GM12878 (cell line): ENCODE results near the gene UQCRC1. TPM values are rescaled to one million over a fixed set of nuclear protein-coding genes. Genes with fewer than 3 reads are reported as not detected.

ENCODE experiments used
- ATAC-seq: fragments of 200-7000 bp; cut with Tn5 transposase; 3 replicates; pipeline ENCODE4 v1.9.1; 2020; ENCODE audit warnings: mild to moderate bottlenecking, moderate library complexity
- BruUV-seq: library from RNA; stranded (reverse); fragments of 400-500 nt; replicated peaks from 2 replicates; lab custom pipeline; 2021; lab: Mats Ljungman, UMichigan
- CTCF ChIA-PET: fragments of 300-600 bp; sonication (Branson Sonifier 250); formaldehyde crosslinking; extraction: SDS; loops from one replicate; lab custom pipeline; 2021; ENCODE audit warnings: inconsistent platforms; lab: Yijun Ruan, JAX
- POLR2A ChIA-PET: fragments of 350-600 bp; formaldehyde crosslinking; extraction: SDS; loops from one replicate; lab custom pipeline; 2021; ENCODE audit warnings: inconsistent platforms; lab: Charles Lee
- RAD21 ChIA-PET: fragments of 300-600 bp; sonication (Branson Sonifier 250); formaldehyde crosslinking; loops from one replicate; lab custom pipeline; 2023; ENCODE audit warnings: antibody characterized with exemption; ENCODE audit not compliant: unreplicated experiment; lab: Charles Lee
- SMC1A ChIA-PET: fragments of 300-600 bp; sonication (Branson Sonifier 250); formaldehyde crosslinking; loops from one replicate; lab custom pipeline; 2023; ENCODE audit not compliant: unreplicated experiment, uncharacterized antibody; lab: Charles Lee
- DNase-seq: peaks from one replicate; pipeline ENCODE4 v3.0.0-alpha.2; 2011; ENCODE audit warnings: low read depth, low spot score
- FAIRE-seq: peaks from 3 replicates; lab custom pipeline; 2011; peaks lifted over from hg19 to GRCh38; lab: Jason Lieb, UNC
- H2AFZ ChIP-seq: 2 replicates; pipeline ENCODE4 v1.6.0; 2011; ENCODE audit warnings: low read depth, low read length, control low read depth; ENCODE audit not compliant: control insufficient read depth
- H3K27ac ChIP-seq: 2 replicates; pipeline ENCODE4 v1.5.1; 2011; ENCODE audit warnings: control low read depth; ENCODE audit not compliant: control insufficient read depth, insufficient read depth
- H3K27me3 ChIP-seq, 2 experiments: replicated peaks in 1 of 2; 2 replicates each; pipeline versions ENCODE4 v1.6.0 to v1.6.1; 2011; ENCODE audit warnings: low read length in 1 of 2; ENCODE audit not compliant: control insufficient read depth in 2 of 2, insufficient read depth in 2 of 2
- H3K36me3 ChIP-seq, 2 experiments: 2 replicates each; pipeline ENCODE4 v1.5.1; 2011; ENCODE audit warnings: low read length in 1 of 2; ENCODE audit not compliant: control insufficient read depth in 2 of 2, insufficient read depth in 2 of 2
- H3K4me1 ChIP-seq: 2 replicates; pipeline ENCODE4 v1.6.1; 2011; ENCODE audit warnings: mild to moderate bottlenecking, low read length, moderate library complexity, mixed read lengths; ENCODE audit not compliant: control insufficient read depth, insufficient read depth
- H3K4me2 ChIP-seq: 2 replicates; pipeline ENCODE4 v1.6.0; 2011; ENCODE audit warnings: control low read depth; ENCODE audit not compliant: control insufficient read depth, insufficient read depth
- H3K4me3 ChIP-seq: fragments of 200-600 bp; sonication (generic); 2 replicates; pipeline ENCODE4 v1.5.1; 2016
- H3K79me2 ChIP-seq: 2 replicates; pipeline ENCODE4 v1.6.0; 2011; ENCODE audit warnings: low read length; ENCODE audit not compliant: control insufficient read depth, insufficient read depth
- H3K9ac ChIP-seq: 2 replicates; pipeline ENCODE4 v1.8.0; 2011; ENCODE audit warnings: low read length, control low read depth, mixed read lengths; ENCODE audit not compliant: control insufficient read depth, insufficient read depth
- H3K9me3 ChIP-seq: replicated peaks from 3 replicates; pipeline ENCODE4 v1.5.1; 2011; ENCODE audit warnings: mild to moderate bottlenecking, low read length; ENCODE audit not compliant: control insufficient read depth, insufficient read depth
- H4K20me1 ChIP-seq: 2 replicates; pipeline ENCODE4 v1.6.0; 2011; ENCODE audit not compliant: control insufficient read depth, insufficient read depth
- BACH1 ChIP-seq: fragments of 450-650 bp; IDR thresholded peaks from 2 replicates; pipeline ENCODE4 v1.6.1; 2017; ENCODE audit warnings: mild to moderate bottlenecking, borderline replicate concordance
- HDGF ChIP-seq: fragments of 450-650 bp; IDR thresholded peaks from 2 replicates; pipeline ENCODE4 v1.6.1; 2016; ENCODE audit warnings: antibody characterized with exemption
- JUNB ChIP-seq: IDR thresholded peaks from 2 replicates; pipeline ENCODE4 v1.6.1; 2016; ENCODE audit warnings: antibody characterized with exemption, mild to moderate bottlenecking
- MTA2 ChIP-seq: fragments of 450-650 bp; IDR thresholded peaks from 2 replicates; pipeline ENCODE4 v1.6.1; 2016; ENCODE audit warnings: low read depth, mild to moderate bottlenecking, moderate library complexity
- NR2F1 ChIP-seq: fragments of 450-650 bp; conservative IDR thresholded peaks from 2 replicates; pipeline ENCODE4 v1.6.1; 2017; ENCODE audit warnings: mild to moderate bottlenecking
- POU2F2 ChIP-seq: IDR thresholded peaks from 3 replicates; pipeline ENCODE4 v1.6.1; 2011; ENCODE audit warnings: low read depth, mild to moderate bottlenecking, low read length, borderline replicate concordance
- RAD51 ChIP-seq: fragments of 450-650 bp; IDR thresholded peaks from 2 replicates; pipeline ENCODE4 v1.6.1; 2016; ENCODE audit warnings: moderate library complexity, mild to moderate bottlenecking, inconsistent platforms
- RB1 ChIP-seq: fragments of 450-650 bp; formaldehyde crosslinking; IDR thresholded peaks from 2 replicates; pipeline ENCODE4 v1.6.1; 2017; ENCODE audit warnings: mild to moderate bottlenecking, borderline replicate concordance
- SMARCA5 ChIP-seq: fragments of 450-650 bp; IDR thresholded peaks from 2 replicates; pipeline ENCODE4 v1.6.1; 2017; ENCODE audit warnings: mild to moderate bottlenecking
- SPI1 ChIP-seq: IDR thresholded peaks from 2 replicates; pipeline ENCODE4 v1.6.1; 2011; ENCODE audit warnings: low read depth, mild to moderate bottlenecking, low read length, moderate library complexity, borderline replicate concordance; ENCODE audit not compliant: insufficient read depth
- TARDBP ChIP-seq: IDR thresholded peaks from 2 replicates; pipeline ENCODE4 v1.6.1; 2016; ENCODE audit warnings: borderline replicate concordance
- WGBS: methylation state at CpG from one replicate; pipeline ENCODE4 v1.1.6; 2016; ENCODE audit warnings: low lambda C conversion rate; ENCODE audit not compliant: insufficient replicate concordance, insufficient coverage; ENCODE audit errors: missing lambda C conversion rate; 5-methylcytosine and 5-hydroxymethylcytosine counted together
- in situ Hi-C: fragments of 300-500 bp; cut with MboI; formaldehyde crosslinking; loops from 9 replicates; pipeline ENCODE4 v1.14.3; 2018; ENCODE audit warnings: mixed read lengths
- intact Hi-C: fragments of 100-400 bp; cut with micrococcal nuclease; formaldehyde crosslinking; loops from one replicate; pipeline ENCODE4 v1.14.2; 2022; ENCODE audit not compliant: unreplicated experiment
- polyA plus RNA-seq, 11 experiments: library from polyadenylated mRNA; depleted of rRNA in 4 of 11; unstranded in 6 of 11; stranded (reverse) in 5 of 11; fragments of >200 nt; fragmentation: Nextera tagmentation in 4 of 11; fragmentation: Illumina TruSeq in 1 of 11; extraction: Ambion mirVana in 4 of 11; extraction: Trizol in 1 of 11; gene quantifications; 1 replicate in 1 of 11; 2 replicates in 10 of 11; pipeline versions ENCODE4 v1.2.1 to v1.2.3, GENCODE V29; 2011 to 2016; ENCODE audit warnings: inconsistent platforms in 2 of 11, missing spikeins in 2 of 11, low read depth in 1 of 11
- total RNA-seq, 4 experiments: library from RNA; depleted of rRNA in 3 of 4; stranded (reverse); fragments of >200 nt in 3 of 4; fragmentation: Illumina TruSeq in 1 of 4; extraction: Trizol in 1 of 4; gene quantifications; 2 replicates each; pipeline versions ENCODE4 v1.2.1 to v1.2.3, GENCODE V29; 2013 to 2021
- TF ChIP-seq, protein P1 (sequence below): fragments of 450-650 bp; conservative IDR thresholded peaks from 2 replicates; pipeline ENCODE4 v1.6.1; 2017; ENCODE audit warnings: mild to moderate bottlenecking, moderate library complexity
- TF ChIP-seq, protein P2 (sequence below), 3 experiments: IDR thresholded peaks in 2 of 3; conservative IDR thresholded peaks in 1 of 3; 2 replicates each; pipeline ENCODE4 v1.5.1; 2011; ENCODE audit warnings: low read depth in 3 of 3, low read length in 3 of 3, mild to moderate bottlenecking in 3 of 3, control low read depth in 2 of 3, moderate library complexity in 2 of 3, inconsistent platforms in 1 of 3, mixed read lengths in 1 of 3; ENCODE audit not compliant: control insufficient read depth in 2 of 3, insufficient read depth in 1 of 3; ENCODE audit errors: extremely low read depth in 1 of 3
- TF ChIP-seq, protein P3 (sequence below): IDR thresholded peaks from 2 replicates; pipeline ENCODE4 v1.6.1; 2012; ENCODE audit warnings: low read depth, low read length, improper control_type of control experiment
- TF ChIP-seq, protein P4 (sequence below): IDR thresholded peaks from 2 replicates; pipeline ENCODE4 v1.6.1; 2012; ENCODE audit warnings: mild to moderate bottlenecking, low read depth, low read length

UQCRC1 gene
- total and polyA plus RNA-seq, 10 of the 15 experiments (the other 5 are each of a cell fraction or from before 2014, with no cell fraction given), result 116 to 426 (median 228) TPM

DNA sequence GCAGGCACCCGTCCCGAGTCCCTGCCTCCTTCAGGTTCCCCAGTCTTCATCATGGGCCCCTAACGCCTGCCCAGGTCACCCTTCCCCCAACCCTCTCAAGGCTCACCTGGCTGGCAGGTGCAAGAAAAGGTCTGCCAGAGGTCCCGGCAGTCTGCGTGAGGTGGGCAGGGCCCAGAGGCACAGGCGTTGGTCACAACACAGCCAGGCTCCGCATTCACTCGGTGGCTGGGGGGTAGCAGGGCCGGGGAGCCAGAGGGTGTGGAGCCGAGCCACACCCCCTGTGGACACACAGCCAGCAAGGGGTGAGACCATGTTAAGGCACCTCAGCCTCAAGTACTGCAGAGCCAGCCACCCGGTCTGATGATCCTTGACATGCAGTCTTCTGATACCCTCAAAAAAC, 42.3 kb upstream of the UQCRC1 start (continued):
- TF ChIP-seq, protein P1, sequence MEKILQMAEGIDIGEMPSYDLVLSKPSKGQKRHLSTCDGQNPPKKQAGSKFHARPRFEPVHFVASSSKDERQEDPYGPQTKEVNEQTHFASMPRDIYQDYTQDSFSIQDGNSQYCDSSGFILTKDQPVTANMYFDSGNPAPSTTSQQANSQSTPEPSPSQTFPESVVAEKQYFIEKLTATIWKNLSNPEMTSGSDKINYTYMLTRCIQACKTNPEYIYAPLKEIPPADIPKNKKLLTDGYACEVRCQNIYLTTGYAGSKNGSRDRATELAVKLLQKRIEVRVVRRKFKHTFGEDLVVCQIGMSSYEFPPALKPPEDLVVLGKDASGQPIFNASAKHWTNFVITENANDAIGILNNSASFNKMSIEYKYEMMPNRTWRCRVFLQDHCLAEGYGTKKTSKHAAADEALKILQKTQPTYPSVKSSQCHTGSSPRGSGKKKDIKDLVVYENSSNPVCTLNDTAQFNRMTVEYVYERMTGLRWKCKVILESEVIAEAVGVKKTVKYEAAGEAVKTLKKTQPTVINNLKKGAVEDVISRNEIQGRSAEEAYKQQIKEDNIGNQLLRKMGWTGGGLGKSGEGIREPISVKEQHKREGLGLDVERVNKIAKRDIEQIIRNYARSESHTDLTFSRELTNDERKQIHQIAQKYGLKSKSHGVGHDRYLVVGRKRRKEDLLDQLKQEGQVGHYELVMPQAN, result no peak

DNA sequence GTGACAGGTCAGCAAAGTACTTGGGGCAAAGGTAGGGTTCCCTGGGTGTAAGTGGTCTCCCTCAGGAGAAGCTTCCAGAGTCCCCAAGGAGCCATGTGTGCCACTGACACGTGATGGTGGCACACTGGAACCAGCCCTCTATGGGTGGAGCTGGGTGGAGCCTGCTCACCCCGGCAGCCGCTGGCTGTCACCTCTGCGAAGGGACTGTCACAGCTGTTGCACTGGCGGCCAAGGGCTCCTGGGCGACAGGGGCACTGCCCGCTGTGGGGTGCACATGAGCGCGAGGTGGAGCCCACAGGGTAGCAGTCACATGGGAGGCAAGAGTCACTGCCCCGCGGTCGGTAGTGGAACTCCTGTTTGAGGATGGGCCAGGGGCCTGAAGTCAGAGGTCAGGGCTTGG, 41.3 kb upstream of the UQCRC1 start:
- 0 out of 3 replicates have a peak, but pooled peaks have one; percentile 16 for ATAC-seq
- ChIA-PET SMC1A (interaction anchor here (1.4 kb wide), 1 partner anchor 16 kb away, joined by 3 read pairs; the partner anchor contains the start of gene SLC26A6), CTCF (no interaction called here), POLR2A (no interaction called here), RAD21 (no interaction called here)
- H3K27ac ChIP-seq, result no peak overlapping the region
- H4K20me1 ChIP-seq, result no peaks in the 10 kb centered on the region; the same call in 1 of the 2 replicates
- H3K4me2 ChIP-seq, result no peak overlapping the region
- no peaks in the 10 kb centered on the region for H3K4me1 ChIP-seq
- no peaks in the 10 kb centered on the region for H3K9me3 ChIP-seq
- no peak overlapping the region for H3K9ac ChIP-seq
- intact Hi-C loops, result no loop called here
- H3K27me3 ChIP-seq, result peaks cover 0 to 2% of the 10 kb centered on the region in 2 experiments; a peak in 1 of 4 replicates
- H3K36me3 ChIP-seq, result no peaks in the 10 kb centered on the region
- FAIRE-seq, result no peak
- H3K4me3 ChIP-seq, result no peak overlapping the region
- H3K79me2 ChIP-seq, result no peaks in the 10 kb centered on the region
- DNase-seq, result no peak
- WGBS, result 54% methylated on average over 12 of the region's 12 CpGs
- BruUV-seq, result no TSS peak
- in situ Hi-C loops, result no loop called here
- H2AFZ ChIP-seq, result no peak overlapping the region
- TF ChIP-seq, protein P2, sequence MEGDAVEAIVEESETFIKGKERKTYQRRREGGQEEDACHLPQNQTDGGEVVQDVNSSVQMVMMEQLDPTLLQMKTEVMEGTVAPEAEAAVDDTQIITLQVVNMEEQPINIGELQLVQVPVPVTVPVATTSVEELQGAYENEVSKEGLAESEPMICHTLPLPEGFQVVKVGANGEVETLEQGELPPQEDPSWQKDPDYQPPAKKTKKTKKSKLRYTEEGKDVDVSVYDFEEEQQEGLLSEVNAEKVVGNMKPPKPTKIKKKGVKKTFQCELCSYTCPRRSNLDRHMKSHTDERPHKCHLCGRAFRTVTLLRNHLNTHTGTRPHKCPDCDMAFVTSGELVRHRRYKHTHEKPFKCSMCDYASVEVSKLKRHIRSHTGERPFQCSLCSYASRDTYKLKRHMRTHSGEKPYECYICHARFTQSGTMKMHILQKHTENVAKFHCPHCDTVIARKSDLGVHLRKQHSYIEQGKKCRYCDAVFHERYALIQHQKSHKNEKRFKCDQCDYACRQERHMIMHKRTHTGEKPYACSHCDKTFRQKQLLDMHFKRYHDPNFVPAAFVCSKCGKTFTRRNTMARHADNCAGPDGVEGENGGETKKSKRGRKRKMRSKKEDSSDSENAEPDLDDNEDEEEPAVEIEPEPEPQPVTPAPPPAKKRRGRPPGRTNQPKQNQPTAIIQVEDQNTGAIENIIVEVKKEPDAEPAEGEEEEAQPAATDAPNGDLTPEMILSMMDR (IDR thresholded peaks at IDR 0.05 in 2 of 3, conservative IDR thresholded peaks at IDR 0.05 in 1 of 3; ENCODE audit: control insufficient read depth in 2 of 3, extremely low read depth in 1 of 3, insufficient read depth in 1 of 3, low read depth in 3 of 3, low read length in 3 of 3), result no peak
- TF ChIP-seq BACH1 (no peak), MTA2 (no peak), RB1 (no peak), POU2F2 (no peak), HDGF (no peak), JUNB (no peak), TARDBP (no peak), NR2F1 (no peak), SMARCA5 (no peak), SPI1 (no peak), RAD51 (no peak)
- TF ChIP-seq, protein P3, sequence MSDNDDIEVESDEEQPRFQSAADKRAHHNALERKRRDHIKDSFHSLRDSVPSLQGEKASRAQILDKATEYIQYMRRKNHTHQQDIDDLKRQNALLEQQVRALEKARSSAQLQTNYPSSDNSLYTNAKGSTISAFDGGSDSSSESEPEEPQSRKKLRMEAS, result no peak
- TF ChIP-seq, protein P4, sequence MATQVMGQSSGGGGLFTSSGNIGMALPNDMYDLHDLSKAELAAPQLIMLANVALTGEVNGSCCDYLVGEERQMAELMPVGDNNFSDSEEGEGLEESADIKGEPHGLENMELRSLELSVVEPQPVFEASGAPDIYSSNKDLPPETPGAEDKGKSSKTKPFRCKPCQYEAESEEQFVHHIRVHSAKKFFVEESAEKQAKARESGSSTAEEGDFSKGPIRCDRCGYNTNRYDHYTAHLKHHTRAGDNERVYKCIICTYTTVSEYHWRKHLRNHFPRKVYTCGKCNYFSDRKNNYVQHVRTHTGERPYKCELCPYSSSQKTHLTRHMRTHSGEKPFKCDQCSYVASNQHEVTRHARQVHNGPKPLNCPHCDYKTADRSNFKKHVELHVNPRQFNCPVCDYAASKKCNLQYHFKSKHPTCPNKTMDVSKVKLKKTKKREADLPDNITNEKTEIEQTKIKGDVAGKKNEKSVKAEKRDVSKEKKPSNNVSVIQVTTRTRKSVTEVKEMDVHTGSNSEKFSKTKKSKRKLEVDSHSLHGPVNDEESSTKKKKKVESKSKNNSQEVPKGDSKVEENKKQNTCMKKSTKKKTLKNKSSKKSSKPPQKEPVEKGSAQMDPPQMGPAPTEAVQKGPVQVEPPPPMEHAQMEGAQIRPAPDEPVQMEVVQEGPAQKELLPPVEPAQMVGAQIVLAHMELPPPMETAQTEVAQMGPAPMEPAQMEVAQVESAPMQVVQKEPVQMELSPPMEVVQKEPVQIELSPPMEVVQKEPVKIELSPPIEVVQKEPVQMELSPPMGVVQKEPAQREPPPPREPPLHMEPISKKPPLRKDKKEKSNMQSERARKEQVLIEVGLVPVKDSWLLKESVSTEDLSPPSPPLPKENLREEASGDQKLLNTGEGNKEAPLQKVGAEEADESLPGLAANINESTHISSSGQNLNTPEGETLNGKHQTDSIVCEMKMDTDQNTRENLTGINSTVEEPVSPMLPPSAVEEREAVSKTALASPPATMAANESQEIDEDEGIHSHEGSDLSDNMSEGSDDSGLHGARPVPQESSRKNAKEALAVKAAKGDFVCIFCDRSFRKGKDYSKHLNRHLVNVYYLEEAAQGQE, result no peak
